ENCODE measurements around the gene RIPOR3. TPM values are rescaled to one million over a fixed set of nuclear protein-coding genes. Genes with fewer than 3 reads are reported as not detected.

Gene RIPOR3
- under 0.01 and 0.76 TPM in 2 replicates for total RNA-seq

GRCh38 chr20:50690650-50691572 is at the start of gene RIPOR3:
Gene RIPOR3, minus strand, starts transcription at chr20:50691542. Its CDS starts 414 bp downstream, at chr20:50691128.

GRCh38 chr20:50731055-50731929 is 40.0 kb upstream of the RIPOR3 start, which contains the start of gene PARD6B:
Gene PARD6B, plus strand, starts transcription at chr20:50731580. Its CDS starts 207 bp downstream, at chr20:50731787.

Other genes starting within 250 kb of the RIPOR3 start
- 32.8 and 34.4 TPM in 2 replicates for gene PTPN1, start 181.2 kb downstream of the RIPOR3 start, total RNA-seq
- 0.15 TPM in 1 of 2 replicates, not detected in the other for gene PARD6B, start 40.0 kb upstream of the RIPOR3 start, total RNA-seq
- 0.65 and 3.3 TPM in 2 replicates for gene BCAS4, start 103.5 kb upstream of the RIPOR3 start, total RNA-seq
- gene ADNP, start 239.9 kb upstream of the RIPOR3 start, total RNA-seq, result 25.7 and 30.2 TPM in 2 replicates